OCI-LY7 (cell line): ENCODE data around the gene SPEM1.

Experiments used
- EZH2phosphoT487 ChIP-seq: fragments of 200-600 bp; sonication (generic); IDR thresholded peaks from 2 replicates; pipeline ENCODE4 v1.6.1; 2018; ENCODE audit warnings: low read depth, borderline replicate concordance, mild to moderate bottlenecking, mixed run types, antibody characterized with exemption, low read length, moderate library complexity, mixed read lengths
- TF ChIP-seq, protein P1 (sequence below): fragments of 200-600 bp; sonication (generic); conservative IDR thresholded peaks from 2 replicates; pipeline ENCODE4 v1.5.1; 2014; ENCODE audit warnings: mild to moderate bottlenecking, antibody characterized with exemption, low read length, moderate library complexity, mixed read lengths

DNA sequence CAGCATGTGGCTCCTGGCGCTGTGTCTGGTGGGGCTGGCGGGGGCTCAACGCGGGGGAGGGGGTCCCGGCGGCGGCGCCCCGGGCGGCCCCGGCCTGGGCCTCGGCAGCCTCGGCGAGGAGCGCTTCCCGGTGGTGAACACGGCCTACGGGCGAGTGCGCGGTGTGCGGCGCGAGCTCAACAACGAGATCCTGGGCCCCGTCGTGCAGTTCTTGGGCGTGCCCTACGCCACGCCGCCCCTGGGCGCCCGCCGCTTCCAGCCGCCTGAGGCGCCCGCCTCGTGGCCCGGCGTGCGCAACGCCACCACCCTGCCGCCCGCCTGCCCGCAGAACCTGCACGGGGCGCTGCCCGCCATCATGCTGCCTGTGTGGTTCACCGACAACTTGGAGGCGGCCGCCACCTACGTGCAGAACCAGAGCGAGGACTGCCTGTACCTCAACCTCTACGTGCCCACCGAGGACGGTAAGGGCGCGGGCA is 11.8 kb upstream of the SPEM1 start:
- TF ChIP-seq, protein P1, sequence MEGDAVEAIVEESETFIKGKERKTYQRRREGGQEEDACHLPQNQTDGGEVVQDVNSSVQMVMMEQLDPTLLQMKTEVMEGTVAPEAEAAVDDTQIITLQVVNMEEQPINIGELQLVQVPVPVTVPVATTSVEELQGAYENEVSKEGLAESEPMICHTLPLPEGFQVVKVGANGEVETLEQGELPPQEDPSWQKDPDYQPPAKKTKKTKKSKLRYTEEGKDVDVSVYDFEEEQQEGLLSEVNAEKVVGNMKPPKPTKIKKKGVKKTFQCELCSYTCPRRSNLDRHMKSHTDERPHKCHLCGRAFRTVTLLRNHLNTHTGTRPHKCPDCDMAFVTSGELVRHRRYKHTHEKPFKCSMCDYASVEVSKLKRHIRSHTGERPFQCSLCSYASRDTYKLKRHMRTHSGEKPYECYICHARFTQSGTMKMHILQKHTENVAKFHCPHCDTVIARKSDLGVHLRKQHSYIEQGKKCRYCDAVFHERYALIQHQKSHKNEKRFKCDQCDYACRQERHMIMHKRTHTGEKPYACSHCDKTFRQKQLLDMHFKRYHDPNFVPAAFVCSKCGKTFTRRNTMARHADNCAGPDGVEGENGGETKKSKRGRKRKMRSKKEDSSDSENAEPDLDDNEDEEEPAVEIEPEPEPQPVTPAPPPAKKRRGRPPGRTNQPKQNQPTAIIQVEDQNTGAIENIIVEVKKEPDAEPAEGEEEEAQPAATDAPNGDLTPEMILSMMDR: no peak
- no peak for TF ChIP-seq EZH2phosphoT487
